Measurements from ENCODE around the gene CMTM7.
"Not testable (repeated sequence)": the region's sequence is repeated elsewhere in the genome, so short reads cannot be mapped to it uniquely, and the experiment has no call there.

Gene CMTM7

DNA sequence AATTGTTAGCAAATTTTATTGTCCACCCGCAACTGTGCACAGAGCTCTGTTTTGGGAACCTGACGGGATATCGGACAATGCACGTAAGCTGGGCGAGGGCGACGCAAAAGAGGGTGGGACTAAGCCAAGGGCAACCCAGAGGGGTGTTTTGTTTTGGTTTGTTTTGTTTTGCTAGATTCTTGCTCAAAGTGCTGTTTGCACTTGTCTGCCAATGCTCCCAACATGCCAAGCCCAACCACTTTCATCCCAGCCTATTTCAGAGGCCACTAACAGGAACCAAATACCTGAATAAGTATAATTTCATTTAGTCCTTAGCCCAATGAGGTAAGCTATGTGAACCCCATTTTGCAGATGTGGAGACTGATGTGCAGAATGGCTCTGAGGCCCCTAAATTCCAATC is 9.7 kb upstream of the CMTM7 start:
- no peak for DNase-seq (ENCODE audit: low spot score)

DNA sequence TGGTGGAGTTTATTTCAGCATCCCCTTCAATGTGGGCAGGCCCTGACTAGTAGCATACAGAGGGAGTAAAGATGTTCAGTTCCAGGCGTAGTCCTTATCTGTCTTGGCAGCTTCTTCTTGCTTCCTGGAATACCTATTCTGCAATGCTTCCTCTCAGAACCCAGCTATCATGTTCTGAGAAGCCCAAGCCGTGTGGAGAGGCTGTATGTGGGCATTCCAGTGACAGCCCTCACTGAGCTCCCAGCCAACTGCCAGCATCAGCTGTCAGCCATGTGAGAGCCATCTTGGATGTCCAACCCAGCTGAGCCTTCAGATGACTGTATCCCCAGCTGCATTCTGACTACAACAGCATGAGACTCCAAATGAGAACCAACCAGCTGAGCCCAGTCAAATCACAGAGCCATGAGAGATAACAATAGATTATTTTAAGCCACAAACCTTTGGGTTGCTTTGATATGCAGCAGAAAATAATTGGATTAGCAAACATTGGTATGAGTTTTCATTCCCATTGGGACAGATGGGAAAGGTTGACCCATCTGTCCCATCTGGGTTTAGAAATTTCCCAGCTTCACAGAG is 8.4 kb upstream of the CMTM7 start:
- DNase-seq (ENCODE audit: low spot score) = no peak

DNA sequence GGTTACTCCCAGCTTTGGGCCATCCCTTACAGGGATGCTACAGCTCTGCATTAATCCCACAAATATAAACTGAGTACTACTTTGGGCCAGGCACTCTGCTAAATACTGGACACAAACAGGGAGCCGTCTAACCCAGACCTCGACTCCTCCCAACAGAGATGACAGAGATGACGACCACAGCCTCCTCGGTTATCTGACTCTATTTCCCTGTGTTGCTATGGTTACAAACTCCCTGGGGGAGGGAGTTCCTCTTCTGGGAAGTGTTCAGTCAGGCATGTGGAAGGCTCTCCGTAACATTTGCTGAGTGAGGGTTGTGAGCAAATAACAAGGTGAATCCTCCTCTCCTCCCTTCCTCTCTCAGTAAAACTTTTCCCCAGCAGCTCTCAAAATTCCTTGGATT is 6.7 kb upstream of the CMTM7 start:
- no peak for DNase-seq (ENCODE audit: low spot score)

- DNase-seq (ENCODE audit: low spot score) = no peak
These were observed 4.1 kb upstream of the CMTM7 start for GRCh38 chr3:32387512-32387911.

DNA sequence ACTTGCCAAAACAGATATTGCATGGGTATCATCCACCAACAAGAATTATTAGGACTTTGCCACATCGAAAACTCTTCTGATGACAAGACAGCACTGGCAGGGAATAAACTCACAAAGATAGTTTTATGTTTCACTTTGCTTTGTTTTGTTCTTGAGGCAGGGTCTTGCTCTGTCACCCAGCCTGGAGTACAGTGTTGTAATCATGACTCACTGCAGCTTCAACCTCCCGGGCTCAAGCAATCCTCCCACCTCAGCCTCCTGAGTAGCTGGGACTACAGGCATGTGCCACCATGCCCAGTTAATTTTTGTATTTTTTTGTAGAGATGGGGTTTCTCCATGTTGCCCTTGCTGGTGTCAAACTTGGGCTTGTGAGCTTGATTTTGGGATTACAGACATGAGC is 2.1 kb upstream of the CMTM7 start:
- not testable (repeated sequence) for DNase-seq (ENCODE audit: low spot score)

GRCh38 chr3:32392536-32393302 is 1.1 kb downstream of the CMTM7 start:
- no peak for DNase-seq (ENCODE audit: low spot score)

GRCh38 chr3:32395496-32395895 is 3.8 kb downstream of the CMTM7 start:
- no peak for DNase-seq (ENCODE audit: low spot score)

- DNase-seq (ENCODE audit: low spot score) = no peak
These were observed 6.3 kb downstream of the CMTM7 start for GRCh38 chr3:32397941-32398340.

- DNase-seq (ENCODE audit: low spot score) = no peak
These were observed 6.9 kb downstream of the CMTM7 start for GRCh38 chr3:32398531-32398930.

- DNase-seq (ENCODE audit: low spot score) = no peak
These were observed 7.5 kb downstream of the CMTM7 start for GRCh38 chr3:32399030-32399620.

DNA sequence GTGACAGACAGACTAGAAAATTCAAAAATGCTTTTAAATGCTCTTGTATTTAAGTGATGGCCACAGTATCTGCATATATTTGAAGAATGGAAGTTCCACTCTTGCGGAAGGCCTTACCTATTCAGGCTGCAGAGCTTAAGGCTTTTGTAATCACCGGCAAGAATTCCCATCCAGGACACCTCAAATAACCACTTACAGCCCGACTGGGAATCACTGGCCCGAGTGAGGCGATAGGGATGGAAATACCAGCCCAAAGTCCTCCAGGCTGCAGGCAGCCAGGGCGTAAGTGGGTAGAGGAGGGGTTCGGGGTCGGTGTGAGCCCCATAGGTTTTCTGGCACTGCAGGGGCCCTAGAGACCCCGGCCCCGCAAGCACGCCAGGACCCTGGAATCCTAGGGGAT is 9.5 kb downstream of the CMTM7 start:
- no peak for DNase-seq (ENCODE audit: low spot score)

- peak; percentile 80 for DNase-seq (ENCODE audit: low spot score)
These were observed 10.0 kb downstream of the CMTM7 start for GRCh38 chr3:32401556-32402081.

GRCh38 chr3:32403663-32404062 is 12.0 kb downstream of the CMTM7 start:
- DNase-seq (ENCODE audit: low spot score) = no peak

DNA sequence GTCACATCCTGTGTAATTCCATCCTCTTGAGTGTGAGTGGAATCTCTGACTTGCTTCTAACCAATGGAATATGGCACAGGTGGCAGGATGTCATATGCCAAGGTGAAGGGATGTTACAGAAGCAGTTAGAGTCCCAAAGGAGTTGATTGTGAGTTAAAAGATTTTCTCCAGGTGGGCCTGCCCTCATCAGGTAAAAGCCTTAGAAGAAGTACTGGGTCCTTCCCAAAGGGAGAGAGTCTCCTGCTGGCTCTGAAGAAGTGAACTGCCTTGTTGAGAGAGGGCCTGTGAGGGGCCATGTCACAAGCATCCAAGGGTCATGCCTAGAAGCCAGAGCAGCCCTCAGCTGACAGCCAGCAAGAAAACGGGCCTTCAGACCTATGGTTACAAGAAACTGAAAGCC is 13.1 kb downstream of the CMTM7 start:
- DNase-seq (ENCODE audit: low spot score) = no peak

- no peak for DNase-seq (ENCODE audit: low spot score)
These were observed 13.5 kb downstream of the CMTM7 start for GRCh38 chr3:32405155-32405554.

DNA sequence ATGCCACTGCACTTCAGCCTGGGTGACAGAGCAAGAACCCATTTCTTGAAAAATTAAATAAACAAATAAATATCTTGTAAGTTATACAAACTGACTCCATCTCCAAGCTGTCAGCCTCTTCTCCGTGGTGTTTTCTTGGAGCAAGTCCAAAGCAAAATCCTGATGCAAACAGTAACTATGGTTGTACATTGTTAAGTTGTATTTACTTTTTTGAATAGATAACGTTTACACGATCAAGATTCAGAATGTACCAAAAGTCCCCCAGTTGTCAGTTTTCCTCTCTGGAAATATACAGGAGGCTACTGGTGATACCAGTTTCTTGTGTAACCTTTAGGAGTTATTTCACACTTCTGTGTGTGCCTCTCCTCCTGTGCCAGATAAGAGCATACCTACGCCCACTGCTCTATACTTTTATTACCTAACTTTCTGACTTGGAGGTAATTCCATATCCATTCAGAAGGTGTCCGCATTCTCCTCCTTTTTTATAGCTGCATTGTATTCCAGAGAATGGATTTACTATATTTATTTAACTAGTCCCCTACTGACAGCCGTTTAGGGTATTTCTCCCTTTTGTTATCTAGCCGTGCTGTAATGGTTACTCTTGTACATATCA is 14.2 kb downstream of the CMTM7 start:
- DNase-seq (ENCODE audit: low spot score) = no peak

DNA sequence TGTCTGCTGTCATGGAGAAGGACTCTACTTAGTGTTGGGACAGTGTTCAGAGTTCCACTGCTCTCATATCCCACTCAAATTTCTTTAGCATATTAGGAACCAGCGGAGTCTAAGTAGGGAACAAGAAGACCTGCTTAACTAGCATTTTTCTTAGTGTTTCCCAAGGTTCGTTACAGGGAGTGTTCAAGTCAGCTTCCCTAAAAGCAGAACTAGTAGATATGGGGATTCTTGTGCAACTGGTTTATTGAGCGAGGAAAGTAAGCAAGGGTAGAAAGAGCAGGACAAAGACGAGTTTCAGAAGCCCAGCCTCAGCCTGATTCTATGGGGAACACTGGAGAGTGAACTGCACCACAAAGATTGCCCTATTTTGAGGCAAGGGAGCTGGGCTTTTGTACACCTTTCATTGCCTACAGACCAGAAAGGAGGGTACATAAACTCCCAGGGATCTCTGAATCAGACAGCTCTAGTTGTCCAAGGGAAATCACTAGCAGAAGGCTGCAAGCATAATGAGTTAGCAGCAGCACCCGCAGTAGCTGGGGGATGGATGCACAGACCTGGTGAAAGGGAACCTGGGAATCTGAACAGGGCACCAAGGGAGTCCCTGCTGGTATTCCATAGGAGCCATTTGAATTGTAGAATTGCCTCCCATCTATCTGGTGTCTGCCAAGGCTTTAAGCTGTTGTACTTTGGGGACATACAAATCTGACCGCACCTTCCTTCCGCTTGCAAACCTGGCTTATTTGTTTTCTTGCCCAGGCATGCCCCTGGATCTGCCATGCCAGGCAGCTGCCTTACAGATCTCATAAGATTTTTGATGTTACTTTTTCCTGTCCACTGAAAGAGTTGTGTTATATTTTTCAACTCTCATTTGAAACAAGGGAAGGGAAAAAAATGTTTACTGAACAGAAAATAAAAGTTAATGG is 15.1 kb downstream of the CMTM7 start:
- no peak for DNase-seq (ENCODE audit: low spot score)

DNA sequence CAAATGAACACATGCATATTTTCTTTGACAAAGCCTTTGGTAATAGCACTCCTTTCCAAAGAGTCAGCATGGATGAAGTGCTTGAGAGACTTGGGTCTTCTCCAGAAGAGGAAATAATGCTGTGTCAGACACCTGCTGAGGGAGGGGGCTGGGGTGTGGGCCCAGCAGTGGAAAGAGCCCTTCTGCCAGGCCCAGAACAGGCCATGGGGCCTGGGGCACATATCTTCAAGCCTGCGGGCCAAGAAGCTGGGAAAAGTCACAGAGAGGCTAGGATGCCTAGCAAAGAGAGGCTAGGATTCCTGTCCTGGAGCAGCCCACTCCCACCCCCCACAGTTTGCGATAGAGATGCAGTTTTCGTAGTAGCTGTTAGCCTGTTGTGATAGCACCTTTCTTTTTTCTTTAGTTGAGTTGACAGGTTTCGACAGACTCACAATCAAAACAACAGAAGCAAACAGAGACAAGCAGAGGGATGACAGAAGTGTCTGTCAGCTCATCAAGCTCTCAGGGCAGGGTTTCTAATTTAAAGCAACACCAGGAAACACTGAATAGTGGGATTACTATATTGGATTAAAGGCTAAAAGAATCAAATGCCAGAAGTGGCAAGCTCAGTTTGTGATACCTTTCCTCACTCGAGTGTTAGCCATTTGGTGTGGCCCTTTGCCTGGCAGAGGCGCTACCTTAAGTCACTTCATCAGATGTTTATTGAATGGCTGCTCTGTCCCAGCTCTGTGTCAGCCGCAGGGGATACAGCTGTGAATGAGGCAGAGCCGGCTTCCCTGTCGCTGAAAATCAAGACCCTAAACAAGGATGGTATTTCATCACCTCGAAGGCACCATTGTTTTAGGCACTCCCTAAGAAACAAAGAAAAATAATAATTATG is 19.0 kb downstream of the CMTM7 start:
- no peak for DNase-seq (ENCODE audit: low spot score)

DNA sequence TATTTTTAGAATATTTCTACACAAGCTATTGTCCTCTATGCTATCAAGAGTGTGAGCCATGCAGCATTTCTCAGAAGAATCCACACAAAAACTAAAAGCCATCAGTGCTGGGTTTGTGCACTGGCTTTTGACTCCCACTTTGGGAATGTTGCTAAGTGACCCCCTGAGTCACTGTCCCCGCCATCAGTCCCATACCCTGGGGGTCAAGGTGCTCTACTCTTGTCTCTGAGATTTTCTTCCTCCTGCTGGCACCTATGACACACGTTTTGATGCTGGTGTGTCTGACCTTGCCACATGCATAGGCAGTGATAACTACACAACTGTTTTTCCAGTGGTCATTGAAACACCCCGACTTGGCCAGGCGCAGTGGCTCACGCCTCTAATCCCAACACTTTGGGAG is 19.8 kb downstream of the CMTM7 start:
- DNase-seq (ENCODE audit: low spot score) = no peak

GRCh38 chr3:32412887-32413286 is 21.2 kb downstream of the CMTM7 start:
- DNase-seq (ENCODE audit: low spot score) = no peak

All from left forelimb (tissue), 1 donor.